ENCODE results near the gene TFAP2A.
A peak's percentile ranks its signal among the peaks of the same experiment; 100 is the strongest.

TFAP2A gene

DNA sequence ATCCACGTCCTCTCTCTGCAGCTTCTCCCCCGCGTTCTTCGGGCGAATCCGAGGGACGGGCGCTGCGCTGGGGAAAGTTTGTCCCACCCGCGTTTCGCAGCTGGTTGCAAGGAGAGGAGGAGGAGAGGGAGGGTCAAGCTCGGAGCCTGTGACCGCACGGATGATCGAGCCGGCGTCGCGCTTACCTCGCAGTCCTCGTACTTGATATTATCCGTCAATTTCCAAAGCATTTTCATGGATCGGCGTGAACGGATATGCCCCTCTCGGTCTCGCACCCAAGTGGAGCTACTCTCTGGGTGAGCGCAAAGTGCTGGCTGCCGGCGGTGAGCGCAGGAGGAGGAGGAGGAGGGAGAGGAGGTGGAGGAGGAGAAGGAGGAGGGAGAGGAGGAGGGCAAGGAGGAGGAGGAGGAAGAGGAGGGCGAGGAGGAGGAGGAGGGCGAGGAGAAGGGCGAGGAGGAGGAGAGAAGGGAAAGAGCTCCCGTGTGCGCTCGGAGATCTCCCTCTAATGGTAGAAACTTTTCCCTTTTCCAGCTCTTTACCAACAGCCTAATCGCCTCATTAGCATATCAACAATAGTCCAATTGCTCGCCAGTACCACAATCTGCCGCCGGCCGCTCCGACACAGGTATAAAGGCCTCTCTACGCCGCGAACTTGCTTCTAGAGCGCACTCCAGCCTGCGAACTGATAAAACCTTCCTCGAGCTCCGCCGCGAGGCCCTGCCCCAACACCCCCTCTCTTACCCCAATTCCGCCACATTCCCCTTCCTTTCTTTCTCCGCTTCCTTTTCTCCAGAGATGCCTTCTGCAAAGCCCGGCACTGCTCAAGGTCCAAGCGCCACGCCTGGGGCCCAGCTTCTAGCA lies at the start of gene TFAP2A:
Gene TFAP2A, minus strand, starts transcription at position 319 of the 861 bp plus-strand sequence. Its CDS starts 83 bp downstream, at position 236.
- no peak for DNase-seq (ENCODE audit: low spot score)

- no peak for DNase-seq (ENCODE audit: low spot score)
These were observed 48.9 kb upstream of the TFAP2A start for GRCh38 chr6:10463491-10464481.

DNA sequence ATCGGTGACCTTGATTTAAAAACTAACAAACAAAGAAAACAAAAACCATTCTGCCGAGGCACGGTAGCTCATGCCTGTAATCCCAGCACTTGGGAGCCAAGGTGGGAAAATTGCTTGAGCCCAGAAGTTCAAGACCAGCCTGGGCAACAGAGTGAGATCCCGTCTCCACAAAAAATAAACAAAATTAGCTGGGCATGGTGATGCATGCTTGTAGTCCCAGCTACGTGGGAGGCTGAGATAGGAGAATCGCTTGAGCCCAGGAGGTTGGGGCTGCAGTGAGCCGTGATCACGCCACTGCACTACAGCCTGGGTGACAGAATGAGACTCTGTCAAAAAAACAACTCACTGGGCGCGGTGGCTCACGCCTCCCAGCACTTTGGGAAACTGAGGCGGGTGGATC lies 48.2 kb upstream of the TFAP2A start:
- DNase-seq (ENCODE audit: low spot score): no peak

DNA sequence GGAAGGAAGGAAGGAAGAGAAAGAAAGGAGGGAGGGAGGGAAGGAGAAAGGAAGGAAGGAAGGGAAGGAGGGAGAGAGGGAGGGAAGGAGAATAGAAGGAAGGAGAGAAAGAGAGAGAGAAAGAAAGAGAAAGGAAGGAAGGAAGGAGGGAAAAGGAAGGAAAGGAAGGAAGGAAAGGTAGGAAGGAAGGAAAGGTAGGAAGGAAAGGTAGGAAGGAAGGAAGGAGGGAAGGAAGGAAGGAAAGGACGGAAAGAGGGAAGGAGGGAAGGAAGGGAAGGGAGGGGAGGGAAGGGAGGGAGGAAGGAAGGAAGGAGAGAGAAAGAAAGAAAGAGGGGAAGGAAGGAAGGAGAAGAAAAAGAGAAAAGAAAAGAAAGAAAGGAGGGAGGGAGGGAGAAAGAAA lies 47.0 kb upstream of the TFAP2A start:
- no peak for DNase-seq (ENCODE audit: low spot score)

- no peak for DNase-seq (ENCODE audit: low spot score)
These were observed 45.2 kb upstream of the TFAP2A start for GRCh38 chr6:10460096-10460495.

DNA sequence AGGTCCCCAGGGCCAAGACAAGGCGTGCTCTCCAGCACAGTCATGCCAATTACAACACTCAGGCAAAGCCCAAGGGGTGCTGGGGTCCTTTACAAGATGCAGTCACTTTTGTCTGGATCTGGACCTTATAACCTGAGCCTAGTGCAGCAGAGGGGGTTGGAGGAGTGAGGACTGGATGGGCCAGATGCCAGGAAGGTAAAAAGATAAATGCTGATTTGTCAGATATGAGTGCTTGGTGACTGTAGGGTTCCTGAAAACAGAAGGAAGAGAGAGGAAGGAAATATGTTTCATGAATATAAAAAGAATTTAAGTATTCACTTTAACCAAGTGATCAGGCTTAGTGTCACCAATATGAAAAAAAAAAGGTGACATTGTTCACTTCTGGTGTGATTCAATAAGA lies 43.4 kb upstream of the TFAP2A start:
- DNase-seq (ENCODE audit: low spot score): no peak

DNA sequence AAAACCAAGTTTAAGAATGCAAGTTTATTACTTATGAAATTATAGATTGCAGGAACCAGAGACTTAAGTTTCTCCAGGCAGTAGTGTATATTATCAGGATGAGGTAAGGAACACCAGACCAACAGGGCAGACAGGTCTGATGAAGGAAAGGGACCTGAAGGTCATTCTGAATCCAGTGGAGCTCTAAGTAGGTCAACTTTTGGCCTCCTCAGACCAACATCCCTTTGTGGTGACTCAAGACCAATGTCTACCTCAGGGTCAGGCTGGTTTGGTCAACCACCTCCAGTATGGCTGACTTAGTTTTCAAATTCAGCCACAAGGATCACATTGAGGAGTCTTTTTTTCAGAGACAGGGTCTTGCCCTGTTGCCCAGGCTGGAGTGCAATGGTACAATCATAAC lies 38.7 kb upstream of the TFAP2A start:
- DNase-seq (ENCODE audit: low spot score): no peak

GRCh38 chr6:10451828-10452509 lies 37.1 kb upstream of the TFAP2A start:
- DNase-seq (ENCODE audit: low spot score): no peak

DNA sequence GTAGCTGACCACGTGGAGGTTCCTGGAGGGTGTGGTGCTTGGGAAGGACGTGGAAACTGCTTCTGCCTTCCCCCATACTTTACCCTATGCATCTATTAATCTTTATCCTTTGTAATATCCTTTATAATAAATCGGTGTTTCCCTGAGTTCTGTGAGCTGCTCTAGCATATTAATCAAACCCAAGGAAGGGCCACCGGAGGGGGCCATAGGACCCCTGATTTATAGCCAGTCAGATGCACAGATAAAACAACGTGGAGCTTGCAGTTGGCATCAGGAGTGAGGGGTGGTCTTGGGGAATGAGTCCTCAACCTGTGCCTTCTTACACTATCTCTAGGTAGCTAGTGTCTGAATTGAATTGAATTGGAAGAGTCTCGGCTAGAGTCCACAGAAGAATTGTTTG lies 36.5 kb upstream of the TFAP2A start:
- DNase-seq (ENCODE audit: low spot score): no peak

DNA sequence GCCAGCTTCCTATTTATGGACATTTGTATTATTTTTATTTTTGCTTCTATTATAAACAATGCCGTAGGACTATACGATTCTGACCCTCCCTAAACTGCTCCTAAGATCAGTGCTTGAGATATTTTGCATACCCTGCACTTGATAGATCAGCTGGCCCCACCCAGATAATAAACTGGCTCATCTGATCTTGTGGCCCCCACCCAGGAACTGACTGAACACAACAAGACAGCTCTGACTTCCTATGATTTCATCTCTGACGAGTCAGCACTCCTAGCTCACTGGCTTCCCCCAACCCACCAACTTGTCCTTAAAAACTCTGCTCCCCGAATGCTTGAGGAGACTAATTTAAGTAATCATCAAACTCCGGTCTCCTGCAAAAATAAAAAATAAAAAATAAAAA lies 34.9 kb upstream of the TFAP2A start:
- DNase-seq (ENCODE audit: low spot score): no peak

- no peak for DNase-seq (ENCODE audit: low spot score)
These were observed 33.2 kb upstream of the TFAP2A start for GRCh38 chr6:10448096-10448495.

- DNase-seq (ENCODE audit: low spot score): no peak
These were observed 31.7 kb upstream of the TFAP2A start for GRCh38 chr6:10446548-10446947.

DNA sequence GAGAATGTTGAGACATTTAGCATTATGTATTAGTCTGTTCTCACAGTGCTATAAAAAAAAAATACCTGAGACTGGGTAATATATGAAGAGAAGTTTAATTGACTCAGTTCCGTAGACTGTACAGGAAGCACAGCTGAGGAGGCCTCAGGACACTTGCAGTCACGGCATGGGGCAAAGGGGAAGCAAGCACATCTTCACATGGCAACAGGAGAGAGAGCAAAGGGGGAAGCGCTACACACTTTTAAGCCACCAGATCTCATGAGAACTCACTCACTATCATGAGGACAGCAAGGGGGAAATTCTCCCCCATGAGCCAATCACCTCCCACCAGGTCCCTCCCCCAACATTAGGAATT lies 26.8 kb upstream of the TFAP2A start:
- DNase-seq (ENCODE audit: low spot score): no peak

DNA sequence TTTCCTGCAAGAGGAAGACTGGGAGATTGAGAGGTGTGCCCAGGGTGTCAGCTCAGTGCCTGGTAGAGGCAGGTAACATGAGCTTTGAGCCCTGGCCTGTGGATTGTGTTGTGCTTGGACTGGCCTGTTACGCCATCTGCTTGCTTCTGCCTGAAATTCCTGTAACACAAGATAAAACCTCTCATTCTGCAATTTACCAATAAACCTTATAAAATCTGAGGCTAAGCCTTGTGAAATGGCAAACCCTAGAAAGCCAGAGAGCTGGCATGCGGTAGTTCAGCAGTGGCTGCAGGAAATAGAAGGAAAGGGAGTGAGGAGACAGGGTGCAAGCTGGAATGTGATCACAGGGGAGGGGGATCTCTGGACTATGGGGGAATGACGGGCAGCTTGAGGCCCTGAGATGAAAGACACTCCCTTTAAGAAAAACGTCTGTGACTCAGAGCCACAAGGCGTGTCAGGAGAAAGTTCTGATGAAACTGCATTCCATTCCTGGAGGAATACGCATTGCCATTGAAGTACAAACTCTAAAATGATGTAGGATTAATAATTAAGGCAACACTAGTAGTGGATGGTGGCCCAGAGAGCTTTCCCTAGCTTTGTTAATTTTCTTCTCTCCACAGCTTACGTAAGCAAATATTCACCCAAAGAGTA lies 26.3 kb upstream of the TFAP2A start:
- no peak for DNase-seq (ENCODE audit: low spot score)

GRCh38 chr6:10437891-10438290 lies 23.0 kb upstream of the TFAP2A start:
- DNase-seq (ENCODE audit: low spot score): no peak

DNA sequence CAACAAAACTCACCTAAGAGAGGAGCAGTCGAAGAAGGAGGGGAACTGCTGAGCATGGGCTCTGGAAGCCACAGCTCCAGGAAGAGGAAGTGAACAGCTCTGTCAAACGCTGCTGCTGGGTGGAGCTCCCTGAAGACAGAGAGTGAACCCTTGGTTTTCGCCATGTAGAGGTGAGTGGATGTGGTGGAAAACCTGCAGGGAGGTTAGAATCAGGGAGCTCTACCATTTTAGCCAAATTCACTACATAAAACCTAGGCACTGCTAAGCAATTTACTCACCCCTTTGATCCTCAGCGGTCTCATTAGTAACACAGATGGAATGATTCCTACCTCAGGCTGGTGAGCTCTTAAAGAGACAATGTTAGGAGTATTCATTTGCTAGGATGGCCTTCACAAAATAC lies 19.4 kb upstream of the TFAP2A start:
- DNase-seq (ENCODE audit: low spot score): no peak

DNA sequence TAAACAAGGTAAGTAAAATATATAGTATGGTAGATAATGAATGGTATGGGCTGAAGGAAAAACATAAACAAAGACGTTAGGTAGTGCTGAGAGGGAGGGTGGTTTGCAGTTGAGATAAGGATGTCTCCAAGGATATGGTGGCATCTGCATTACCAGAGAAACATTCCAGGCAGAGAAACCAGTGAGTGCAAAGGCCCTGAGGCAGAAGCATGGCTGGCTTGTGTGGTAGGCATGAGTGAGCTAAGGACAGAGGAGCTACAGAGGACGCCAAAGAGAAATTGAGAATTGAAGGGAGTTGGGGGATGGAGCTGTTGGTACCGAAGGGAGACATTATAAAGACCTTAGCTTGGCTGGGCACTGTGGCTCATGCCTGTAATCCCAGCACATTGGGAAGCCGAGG lies 18.4 kb upstream of the TFAP2A start:
- DNase-seq (ENCODE audit: low spot score): no peak

DNA sequence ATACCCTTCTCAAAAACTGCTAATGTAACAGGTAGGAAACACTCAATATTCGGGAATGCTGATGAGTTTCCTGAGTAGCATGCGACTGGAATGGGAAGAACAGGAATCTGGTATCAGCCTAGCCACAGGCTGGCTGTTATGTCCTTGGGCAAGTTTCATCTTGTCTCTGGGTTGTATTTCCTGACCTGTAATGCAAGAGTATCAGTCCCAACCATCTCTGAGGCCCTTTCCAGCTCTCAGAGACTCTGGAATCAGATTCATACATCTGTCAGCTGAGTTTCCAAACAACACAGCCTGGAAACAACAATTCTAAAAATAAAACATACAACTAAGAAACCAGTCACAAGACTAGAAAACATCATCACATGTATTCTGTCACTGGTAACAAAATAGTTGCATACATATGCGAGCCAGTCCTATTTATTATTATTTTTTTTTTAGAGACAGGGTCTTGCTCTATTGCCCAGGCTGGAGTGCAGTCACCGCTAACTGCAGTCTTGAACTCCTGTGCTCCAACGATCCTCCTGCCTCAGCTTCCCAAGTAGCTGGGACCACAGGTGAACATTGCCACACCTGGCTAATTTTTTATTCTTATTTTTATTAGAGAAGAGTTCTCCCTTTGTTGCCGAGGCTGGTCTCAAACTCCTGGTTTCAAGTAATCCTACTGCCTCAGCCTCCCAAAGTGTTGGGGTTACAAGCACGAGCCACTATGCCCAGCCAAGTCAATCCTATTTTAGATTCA lies 16.7 kb upstream of the TFAP2A start:
- no peak for DNase-seq (ENCODE audit: low spot score)

- DNase-seq (ENCODE audit: low spot score): peak; percentile 50
These were observed 15.0 kb upstream of the TFAP2A start for GRCh38 chr6:10429638-10430427.

GRCh38 chr6:10426781-10427279 lies 12.0 kb upstream of the TFAP2A start:
- no peak for DNase-seq (ENCODE audit: low spot score)

Measured in putamen (tissue), 1 donor.